ENCODE data around the gene PER1. TPM values are rescaled to one million over a fixed set of nuclear protein-coding genes. Genes with fewer than 3 reads are reported as not detected.
A peak's percentile ranks its signal among the peaks of the same experiment; 100 is the strongest.

The PER1 gene
- total and polyA plus RNA-seq, 2 of the 13 experiments (the other 11 are each of a cell fraction or from before 2014, with no cell fraction given), result 2.6 to 3.6 TPM

DNA sequence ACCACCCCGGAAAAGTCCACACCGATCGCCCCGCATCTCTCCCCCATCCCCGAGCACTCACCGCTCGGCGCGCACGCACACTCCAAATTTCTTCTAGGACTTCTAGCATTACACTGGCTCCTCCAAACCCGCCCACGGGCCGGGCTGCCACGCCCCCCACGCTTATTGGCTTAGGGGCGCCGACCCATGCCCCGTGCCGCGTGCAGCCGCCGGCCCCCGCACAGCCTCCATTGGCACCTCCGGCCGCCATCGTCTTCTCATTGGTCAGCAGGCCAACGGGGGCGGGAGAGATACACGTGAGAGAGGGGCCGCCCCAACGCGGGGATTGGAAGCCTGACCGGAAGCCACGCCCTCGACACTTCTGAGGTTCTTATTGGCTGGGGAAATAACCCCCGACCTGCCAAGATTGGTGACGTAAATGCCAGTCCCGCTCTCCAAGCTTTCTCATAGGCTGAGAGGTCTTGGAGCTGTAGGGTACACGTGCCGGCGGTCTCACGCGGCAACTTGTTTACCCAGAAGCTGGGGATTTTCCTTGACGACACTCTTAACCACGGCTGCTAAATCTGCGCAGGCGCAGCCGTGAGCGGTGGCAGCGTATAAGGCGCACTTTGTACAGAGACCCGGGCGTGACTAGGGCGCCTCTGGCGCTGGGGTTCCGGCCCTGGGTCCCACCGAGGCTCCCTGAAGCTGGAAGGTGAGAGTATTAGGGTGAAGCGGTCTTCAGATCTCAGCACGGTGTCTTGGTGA is 4.2 kb upstream of the PER1 start:
- H3K4me3 ChIP-seq (replicated peaks in 1 of 3; ENCODE audit: insufficient read depth in 1 of 3, low read depth in 2 of 3, low read length in 3 of 3), result peak overlapping the region; percentile 58 to 70 (median 63); a peak in 5 of 6 replicates
- H3K79me2 ChIP-seq (ENCODE audit: insufficient read depth, low read length), result peaks cover 9% of the 10 kb centered on the region
- peak overlapping the region; percentile 97 for H3K4me2 ChIP-seq (ENCODE audit: low read depth, low read length)
- ATAC-seq (peak; percentile 62), FAIRE-seq (peak; percentile 67), DNase-seq (ENCODE audit: low spot score) (peak; percentile 98)
- no peaks in the 10 kb centered on the region for H3K27me3 ChIP-seq (ENCODE audit: control insufficient read depth in 1 of 2, insufficient read depth in 2 of 2, low read length in 2 of 2)
- H3K9ac ChIP-seq (ENCODE audit: insufficient read depth, low read depth, low read length), result peak overlapping the region; percentile 76
- H3K36me3 ChIP-seq (replicated peaks in 1 of 2; ENCODE audit: control insufficient read depth in 1 of 2, insufficient read depth in 2 of 2, low read length in 2 of 2), result peaks cover 1 to 7% of the 10 kb centered on the region in 2 experiments; a peak in 3 of 5 replicates
- intact Hi-C loops (cut with micrococcal nuclease; ENCODE audit: unreplicated experiment) (no loop called here), in situ Hi-C loops (cut with HindIII; ENCODE audit: extremely low pct_ligation_motif_present, low pct_unique_long_range_greater_than_20kb) (loop anchor here (5.0 kb wide), 1 partner anchor 34 kb away; the partner anchor contains the start of gene HES7)
- ChIA-PET POLR2A (interaction anchor here (0.6 to 1.9 kb wide), 8 partner anchors 17 to 100 kb away, joined by 3 to 34 read pairs (median 4); partner anchors contain the start of genes ALOXE3 and BORCS6), CTCF (ENCODE audit: low intra/inter-chr PET ratio, low total read pairs) (interaction anchor here (0.7 kb wide), 1 partner anchor 18 kb away, joined by 4 read pairs; no protein-coding TSS in a partner anchor)
- BruUV-seq (replicated peaks), result no TSS peak
- H3K27ac ChIP-seq (ENCODE audit: extremely low read length, insufficient read depth, low read length), result peak overlapping the region; percentile 86
- H3K4me1 ChIP-seq (ENCODE audit: insufficient read depth, low read length), result peaks cover 71% of the 10 kb centered on the region
- H4K20me1 ChIP-seq (ENCODE audit: insufficient read depth, low read length), result no peaks in the 10 kb centered on the region
- H3K9me3 ChIP-seq (ENCODE audit: low read length), result no peaks in the 10 kb centered on the region
- WGBS (ENCODE audit: low lambda C conversion rate), result 54% methylated on average over 40 of the region's 59 CpGs
- H2AFZ ChIP-seq (ENCODE audit: low read length), result no peak overlapping the region
- TF ChIP-seq CHD2 (IDR thresholded peaks at IDR 0.05; ENCODE audit: low read depth, low read length), result no peak
- TF ChIP-seq ZNF605 (CRISPR knock-in tag; IDR thresholded peaks at IDR 0.05), result no peak
- no peak for TF ChIP-seq TCF12 (IDR thresholded peaks at IDR 0.05)
- no peak for TF ChIP-seq TCF12 (CRISPR knock-in tag; IDR thresholded peaks at IDR 0.05)
- TF ChIP-seq NFATC3 (CRISPR knock-in tag; IDR thresholded peaks at IDR 0.05), result no peak
- TF ChIP-seq, protein P1, sequence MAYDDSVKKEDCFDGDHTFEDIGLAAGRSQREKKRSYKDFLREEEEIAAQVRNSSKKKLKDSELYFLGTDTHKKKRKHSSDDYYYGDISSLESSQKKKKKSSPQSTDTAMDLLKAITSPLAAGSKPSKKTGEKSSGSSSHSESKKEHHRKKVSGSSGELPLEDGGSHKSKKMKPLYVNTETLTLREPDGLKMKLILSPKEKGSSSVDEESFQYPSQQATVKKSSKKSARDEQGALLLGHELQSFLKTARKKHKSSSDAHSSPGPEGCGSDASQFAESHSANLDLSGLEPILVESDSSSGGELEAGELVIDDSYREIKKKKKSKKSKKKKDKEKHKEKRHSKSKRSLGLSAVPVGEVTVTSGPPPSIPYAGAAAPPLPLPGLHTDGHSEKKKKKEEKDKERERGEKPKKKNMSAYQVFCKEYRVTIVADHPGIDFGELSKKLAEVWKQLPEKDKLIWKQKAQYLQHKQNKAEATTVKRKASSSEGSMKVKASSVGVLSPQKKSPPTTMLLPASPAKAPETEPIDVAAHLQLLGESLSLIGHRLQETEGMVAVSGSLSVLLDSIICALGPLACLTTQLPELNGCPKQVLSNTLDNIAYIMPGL (CRISPR knock-in tag; IDR thresholded peaks at IDR 0.05; ENCODE audit: borderline replicate concordance in 1 of 2, low read depth in 1 of 2), result peak; percentile 50 to 68; a peak in 3 of 4 replicates
- TF ChIP-seq ZNF407 (CRISPR knock-in tag; IDR thresholded peaks at IDR 0.05; ENCODE audit: not compliant biosample characterization), result no peak
- TF ChIP-seq KDM5B (CRISPR knock-in tag; IDR thresholded peaks at IDR 0.05; ENCODE audit: borderline replicate concordance), result no peak
- no peak for TF ChIP-seq SALL2 (CRISPR knock-in tag; IDR thresholded peaks at IDR 0.05)
- TF ChIP-seq ZNF12 (CRISPR knock-in tag; IDR thresholded peaks at IDR 0.05), result no peak
- TF ChIP-seq HES4 (CRISPR knock-in tag; IDR thresholded peaks at IDR 0.05; ENCODE audit: borderline replicate concordance), result no peak

Data from HepG2 (cell line).